A673 (cell line): ENCODE results near the gene MAB21L1. TPM values are rescaled to one million over a fixed set of nuclear protein-coding genes. Genes with fewer than 3 reads are reported as not detected.

ENCODE experiments used
- BruUV-seq: library from RNA; stranded (reverse); fragments of 400-500 nt; replicated peaks from 2 replicates; lab custom pipeline; 2021; lab: Mats Ljungman, UMichigan
- CTCF ChIA-PET: fragments of 300-600 bp; sonication (Branson Sonifier 250); formaldehyde crosslinking; loops from one replicate; lab custom pipeline; 2022; ENCODE audit warnings: antibody characterized with exemption; lab: Charles Lee
- POLR2A ChIA-PET: fragments of 300-600 bp; sonication (Branson Sonifier 250); formaldehyde crosslinking; loops from one replicate; lab custom pipeline; 2022; ENCODE audit warnings: antibody characterized with exemption; ENCODE audit not compliant: low non-redundant PET; lab: Charles Lee
- DNase-seq: peaks from one replicate; pipeline ENCODE4 v3.0.0-alpha.2; 2015; ENCODE audit warnings: low spot score
- H3K27ac ChIP-seq: fragments of 200-600 bp; sonication (generic); 2 replicates; pipeline ENCODE4 v1.5.1; 2016; ENCODE audit warnings: mixed run types, low read depth, mild to moderate bottlenecking, mixed read lengths, antibody characterized with exemption, low read length; ENCODE audit not compliant: poor library complexity, severe bottlenecking
- H3K27me3 ChIP-seq: fragments of 200-600 bp; sonication (generic); replicated peaks from 2 replicates; pipeline ENCODE4 v1.6.1; 2017; ENCODE audit warnings: mixed run types, low read depth, mild to moderate bottlenecking, mixed read lengths, antibody characterized with exemption, low read length; ENCODE audit not compliant: insufficient read depth, poor library complexity
- H3K36me3 ChIP-seq: fragments of 200-600 bp; sonication (generic); 2 replicates; pipeline ENCODE4 v1.6.1; 2016; ENCODE audit warnings: mixed run types, mild to moderate bottlenecking, mixed read lengths, antibody characterized with exemption, low read length; ENCODE audit not compliant: insufficient read depth, poor library complexity, severe bottlenecking
- H3K4me1 ChIP-seq: fragments of 200-600 bp; sonication (generic); 2 replicates; pipeline ENCODE4 v1.6.1; 2017; ENCODE audit warnings: mixed run types, mild to moderate bottlenecking, mixed read lengths, antibody characterized with exemption, low read length; ENCODE audit not compliant: insufficient read depth, poor library complexity, severe bottlenecking
- H3K4me3 ChIP-seq: fragments of 200-600 bp; sonication (generic); 2 replicates; pipeline ENCODE4 v1.5.1; 2016; ENCODE audit warnings: low read depth, mixed run types, mild to moderate bottlenecking, mixed read lengths, low read length; ENCODE audit not compliant: poor library complexity, severe bottlenecking
- H3K9me3 ChIP-seq: fragments of 200-600 bp; sonication (generic); 2 replicates; pipeline ENCODE4 v1.6.1; 2016; ENCODE audit warnings: mixed run types, low read depth, mild to moderate bottlenecking, mixed read lengths, antibody characterized with exemption, low read length; ENCODE audit not compliant: poor library complexity, severe bottlenecking
- EZH2 ChIP-seq: fragments of 200-600 bp; sonication (generic); IDR thresholded peaks from 2 replicates; pipeline ENCODE4 v1.6.1; 2017; ENCODE audit warnings: borderline replicate concordance, low read depth, mild to moderate bottlenecking, mixed read lengths, antibody characterized with exemption, low read length; ENCODE audit not compliant: poor library complexity, severe bottlenecking
- intact Hi-C: fragments of 100-400 bp; cut with micrococcal nuclease; formaldehyde crosslinking; loops from one replicate; pipeline ENCODE4 v1.10.0; 2022; ENCODE audit not compliant: unreplicated experiment
- total RNA-seq: library from RNA; stranded (reverse); gene quantifications from 2 replicates; pipeline ENCODE4 v1.2.3, GENCODE V29; 2021
- TF ChIP-seq, protein P1 (sequence below): fragments of 300-800, 200-600 bp; sonication (generic); conservative IDR thresholded peaks from 2 replicates; pipeline ENCODE4 v1.5.1; 2017; ENCODE audit warnings: low read depth, mild to moderate bottlenecking, antibody characterized with exemption, low read length, moderate library complexity, mixed read lengths

The MAB21L1 gene
- total RNA-seq, 1 experiment from 2014 or later, result not detected

DNA sequence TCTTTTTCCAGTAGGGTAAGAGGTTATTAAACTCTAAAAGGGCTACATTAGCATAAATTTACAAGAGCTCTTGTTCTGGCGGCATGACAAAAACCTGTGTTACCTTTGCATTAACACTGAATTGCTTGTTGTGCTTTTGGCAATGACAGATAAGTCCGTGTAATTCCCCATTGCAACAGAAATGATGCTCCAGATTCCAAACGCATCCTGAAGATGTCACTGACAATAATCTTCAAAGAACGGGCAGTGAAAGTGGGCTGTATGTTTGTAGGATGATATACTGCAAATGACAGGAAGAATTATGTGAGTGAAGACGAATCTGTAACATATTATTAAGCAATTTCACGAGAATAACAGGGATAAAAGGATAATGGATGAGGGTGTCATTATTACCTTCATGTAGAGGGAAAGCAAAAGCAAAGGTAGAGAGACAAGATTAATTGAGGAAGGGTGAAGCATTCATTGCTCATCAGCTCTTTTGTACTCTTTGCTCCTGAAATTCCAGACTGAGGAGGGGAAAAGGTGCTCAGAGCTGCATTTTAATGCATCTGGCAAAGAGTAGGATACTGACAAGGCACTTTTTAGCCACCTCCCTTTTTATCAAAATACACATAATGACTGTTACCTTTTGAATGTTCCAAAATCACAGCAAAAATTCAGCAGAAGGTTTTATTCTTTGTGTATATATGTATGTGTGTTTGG, 38.5 kb upstream of the MAB21L1 start:
- ChIA-PET POLR2A (no interaction called here), CTCF (no interaction called here)
- no peak overlapping the region for H3K4me3 ChIP-seq
- H3K9me3 ChIP-seq, result no peaks in the 10 kb centered on the region
- no peaks in the 10 kb centered on the region for H3K4me1 ChIP-seq
- intact Hi-C loops, result no loop called here
- no peaks in the 10 kb centered on the region for H3K27me3 ChIP-seq
- H3K27ac ChIP-seq, result no peak overlapping the region
- no peak for DNase-seq
- BruUV-seq, result no TSS peak
- no peak for TF ChIP-seq EZH2
- TF ChIP-seq, protein P1, sequence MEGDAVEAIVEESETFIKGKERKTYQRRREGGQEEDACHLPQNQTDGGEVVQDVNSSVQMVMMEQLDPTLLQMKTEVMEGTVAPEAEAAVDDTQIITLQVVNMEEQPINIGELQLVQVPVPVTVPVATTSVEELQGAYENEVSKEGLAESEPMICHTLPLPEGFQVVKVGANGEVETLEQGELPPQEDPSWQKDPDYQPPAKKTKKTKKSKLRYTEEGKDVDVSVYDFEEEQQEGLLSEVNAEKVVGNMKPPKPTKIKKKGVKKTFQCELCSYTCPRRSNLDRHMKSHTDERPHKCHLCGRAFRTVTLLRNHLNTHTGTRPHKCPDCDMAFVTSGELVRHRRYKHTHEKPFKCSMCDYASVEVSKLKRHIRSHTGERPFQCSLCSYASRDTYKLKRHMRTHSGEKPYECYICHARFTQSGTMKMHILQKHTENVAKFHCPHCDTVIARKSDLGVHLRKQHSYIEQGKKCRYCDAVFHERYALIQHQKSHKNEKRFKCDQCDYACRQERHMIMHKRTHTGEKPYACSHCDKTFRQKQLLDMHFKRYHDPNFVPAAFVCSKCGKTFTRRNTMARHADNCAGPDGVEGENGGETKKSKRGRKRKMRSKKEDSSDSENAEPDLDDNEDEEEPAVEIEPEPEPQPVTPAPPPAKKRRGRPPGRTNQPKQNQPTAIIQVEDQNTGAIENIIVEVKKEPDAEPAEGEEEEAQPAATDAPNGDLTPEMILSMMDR, result no peak
- H3K36me3 ChIP-seq, result no peaks in the 10 kb centered on the region

DNA sequence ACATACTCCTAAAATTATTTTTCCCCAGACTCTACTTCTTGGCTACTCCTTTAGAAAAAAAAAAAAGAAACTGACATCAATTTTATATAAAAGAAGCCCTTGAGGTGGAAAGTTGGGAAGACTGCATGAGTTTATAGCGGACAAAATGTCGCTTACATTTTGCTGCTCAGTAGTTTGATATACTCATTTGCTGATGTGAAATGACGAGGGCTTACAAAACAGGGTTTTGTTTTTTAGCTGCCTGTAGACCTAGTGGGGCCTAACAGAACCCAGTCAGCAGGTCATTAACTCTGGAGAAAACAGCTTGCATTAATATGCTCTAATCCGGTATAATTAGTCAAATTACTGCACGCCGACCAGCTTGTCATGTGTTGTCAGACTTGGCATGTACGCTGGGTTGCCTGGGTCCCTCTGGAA, 37.6 kb upstream of the MAB21L1 start:
- Histone ChIP-seq H3K27ac (no peak overlapping the region), H3K4me3 (no peak overlapping the region), H3K27me3 (no peaks in the 10 kb centered on the region), H3K36me3 (no peaks in the 10 kb centered on the region), H3K4me1 (no peaks in the 10 kb centered on the region), H3K9me3 (no peaks in the 10 kb centered on the region)
- no TSS peak for BruUV-seq
- intact Hi-C loops, result no loop called here
- TF ChIP-seq, protein P1, result no peak
- TF ChIP-seq EZH2, result no peak
- POLR2A ChIA-PET, result no interaction called here
- no peak for DNase-seq
- CTCF ChIA-PET, result no interaction called here

DNA sequence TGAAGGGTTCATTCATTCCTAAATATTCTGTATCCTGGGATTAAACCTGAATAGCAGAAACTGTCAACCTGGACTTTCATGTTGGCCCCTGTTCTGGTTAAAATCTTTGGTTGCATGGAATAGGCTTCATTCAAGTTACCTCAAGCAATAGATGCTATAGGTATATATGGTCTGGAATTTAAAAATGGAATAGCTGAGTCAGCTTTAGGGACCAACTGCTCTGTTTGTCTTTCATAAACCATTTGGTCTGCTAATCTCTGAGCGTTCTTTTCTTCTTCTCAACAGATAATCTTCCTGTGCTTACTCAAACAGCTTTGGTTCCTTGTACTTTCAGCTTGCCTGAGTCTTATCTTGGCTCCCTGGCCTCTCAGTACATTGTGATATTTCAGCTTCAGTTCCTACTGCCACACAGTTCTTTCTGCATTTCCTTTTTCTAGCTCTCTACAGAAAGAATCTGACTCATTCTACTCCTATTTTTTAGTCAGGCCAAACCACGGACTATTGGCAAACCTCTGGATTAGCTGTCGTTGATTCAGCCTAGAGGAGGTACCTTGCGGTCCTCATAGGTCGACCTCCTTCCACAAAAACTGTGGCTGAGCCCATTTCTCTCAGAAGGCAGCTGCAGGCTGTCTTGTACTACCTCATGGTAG, 35.9 kb upstream of the MAB21L1 start:
- Histone ChIP-seq H3K9me3 (no peaks in the 10 kb centered on the region), H3K27me3 (no peaks in the 10 kb centered on the region), H3K36me3 (no peaks in the 10 kb centered on the region), H3K27ac (no peak overlapping the region), H3K4me3 (no peak overlapping the region), H3K4me1 (no peaks in the 10 kb centered on the region)
- no peak for DNase-seq
- BruUV-seq, result no TSS peak
- CTCF ChIA-PET, result no interaction called here
- intact Hi-C loops, result no loop called here
- TF ChIP-seq, protein P1, result no peak
- no peak for TF ChIP-seq EZH2
- POLR2A ChIA-PET, result no interaction called here
